H9 (cell line): Measurements from ENCODE around the gene IGF2R. TPM values are rescaled to one million over a fixed set of nuclear protein-coding genes. Genes with fewer than 3 reads are reported as not detected.

Experiments used
- DNase-seq: peaks from one replicate; pipeline ENCODE4 v3.0.0-alpha.2; 2017
- H2AFZ ChIP-seq: one replicate; pipeline ENCODE4 v1.6.1; 2013; ENCODE audit warnings: mild to moderate bottlenecking, low read length, control low read depth, moderate library complexity
- H2AK5ac ChIP-seq: 2 replicates; pipeline ENCODE4 v1.6.1; 2013; ENCODE audit warnings: low read length, control low read depth, mixed read lengths; ENCODE audit not compliant: insufficient read length
- H2BK120ac ChIP-seq: one replicate; pipeline ENCODE4 v1.6.1; 2013; ENCODE audit warnings: low read depth, mild to moderate bottlenecking, low read length, control low read depth, inconsistent platforms; ENCODE audit not compliant: poor library complexity, severe bottlenecking
- H2BK12ac ChIP-seq: 2 replicates; pipeline ENCODE4 v1.6.1; 2013; ENCODE audit warnings: low read length, control low read depth, mixed read lengths, low read depth; ENCODE audit not compliant: insufficient read length
- H2BK15ac ChIP-seq: 2 replicates; pipeline ENCODE4 v1.6.1; 2013; ENCODE audit warnings: low read depth, low read length, control low read depth
- H2BK20ac ChIP-seq: one replicate; pipeline ENCODE4 v1.6.1; 2013; ENCODE audit warnings: low read depth, mild to moderate bottlenecking, low read length, control low read depth, inconsistent platforms; ENCODE audit not compliant: poor library complexity, severe bottlenecking
- H2BK5ac ChIP-seq: 2 replicates; pipeline ENCODE4 v1.6.1; 2013; ENCODE audit warnings: low read length, control low read depth, mixed read lengths; ENCODE audit not compliant: insufficient read length
- H3K14ac ChIP-seq: 2 replicates; pipeline ENCODE4 v1.6.1; 2013; ENCODE audit warnings: low read length, control low read depth; ENCODE audit not compliant: insufficient read depth
- H3K18ac ChIP-seq: 2 replicates; pipeline ENCODE4 v1.6.1; 2013; ENCODE audit warnings: low read depth, mild to moderate bottlenecking, mixed read lengths, low read length, control low read depth; ENCODE audit not compliant: insufficient read length
- H3K23ac ChIP-seq: 2 replicates; pipeline ENCODE4 v1.6.1; 2013; ENCODE audit warnings: low read length, control low read depth, mixed read lengths, low read depth; ENCODE audit not compliant: insufficient read length
- H3K23me2 ChIP-seq: 2 replicates; pipeline ENCODE4 v1.6.1; 2013; ENCODE audit warnings: low read depth, mild to moderate bottlenecking, mixed read lengths, low read length, control low read depth; ENCODE audit not compliant: insufficient read length, poor library complexity, severe bottlenecking
- H3K27ac ChIP-seq: 2 replicates; pipeline ENCODE4 v1.5.1; 2013; ENCODE audit warnings: low read length, control low read depth, mixed read lengths, low read depth; ENCODE audit not compliant: insufficient read length
- H3K27me3 ChIP-seq: 2 replicates; pipeline ENCODE4 v1.6.1; 2013; ENCODE audit warnings: low read length, control low read depth, inconsistent platforms; ENCODE audit not compliant: insufficient read depth
- H3K4ac ChIP-seq: 2 replicates; pipeline ENCODE4 v1.6.1; 2013; ENCODE audit warnings: low read depth, mild to moderate bottlenecking, control low read depth, inconsistent platforms, low read length, moderate library complexity
- H3K4me1 ChIP-seq: 2 replicates; pipeline ENCODE4 v1.6.1; 2013; ENCODE audit warnings: low read length, control low read depth, inconsistent platforms; ENCODE audit not compliant: insufficient read depth
- H3K4me2 ChIP-seq: 2 replicates; pipeline ENCODE4 v1.6.1; 2013; ENCODE audit warnings: low read length, control low read depth, mixed read lengths; ENCODE audit not compliant: insufficient read length, insufficient read depth
- H3K56ac ChIP-seq: 2 replicates; pipeline ENCODE4 v1.6.1; 2013; ENCODE audit warnings: low read depth, mild to moderate bottlenecking, mixed read lengths, low read length, control low read depth; ENCODE audit not compliant: insufficient read length
- H3K79me1 ChIP-seq: 2 replicates; pipeline ENCODE4 v1.6.1; 2013; ENCODE audit warnings: low read depth, mild to moderate bottlenecking, moderate library complexity, low read length, control low read depth, inconsistent platforms; ENCODE audit not compliant: insufficient read depth, poor library complexity, severe bottlenecking
- H3K79me2 ChIP-seq: 2 replicates; pipeline ENCODE4 v1.6.1; 2013; ENCODE audit warnings: low read length, control low read depth, inconsistent platforms; ENCODE audit not compliant: insufficient read depth
- H3K9ac ChIP-seq: 2 replicates; pipeline ENCODE4 v1.6.1; 2013; ENCODE audit warnings: low read length, control low read depth, mixed read lengths; ENCODE audit not compliant: insufficient read length; ENCODE audit errors: extremely low read depth
- H3K9me3 ChIP-seq: one replicate; pipeline ENCODE4 v1.6.1; 2013; ENCODE audit warnings: low read depth, low read length, inconsistent platforms; ENCODE audit not compliant: control insufficient read depth
- H3T11ph ChIP-seq: one replicate; pipeline ENCODE4 v1.6.1; 2013; ENCODE audit warnings: mild to moderate bottlenecking, low read length, control low read depth, inconsistent platforms
- H4K20me1 ChIP-seq: one replicate; pipeline ENCODE4 v1.6.1; 2013; ENCODE audit not compliant: control insufficient read depth, insufficient read length, insufficient read depth
- H4K5ac ChIP-seq: 2 replicates; pipeline ENCODE4 v1.6.1; 2013; ENCODE audit warnings: low read depth, mild to moderate bottlenecking, mixed read lengths, low read length, control low read depth; ENCODE audit not compliant: insufficient read length
- H4K8ac ChIP-seq: replicated peaks from 2 replicates; pipeline ENCODE4 v1.6.1; 2013; ENCODE audit warnings: low read length, control low read depth, mixed read lengths, low read depth; ENCODE audit not compliant: insufficient read length
- H4K91ac ChIP-seq: 2 replicates; pipeline ENCODE4 v1.6.1; 2013; ENCODE audit warnings: low read depth, mild to moderate bottlenecking, moderate library complexity, mixed read lengths, low read length, control low read depth; ENCODE audit not compliant: insufficient read length
- H3K27ac Mint-ChIP-seq, 3 experiments: 2 replicates in 2 of 3; 3 replicates in 1 of 3; pipeline ENCODE4 v1.8.0; 2020 to 2021; ENCODE audit warnings: mixed read lengths in 3 of 3, mild to moderate bottlenecking in 1 of 3, moderate library complexity in 1 of 3
- H3K27me3 Mint-ChIP-seq: 2 replicates; pipeline ENCODE4 v1.8.0; 2021; ENCODE audit warnings: low read depth, mild to moderate bottlenecking, moderate library complexity, mixed read lengths
- H3K36me3 Mint-ChIP-seq, 3 experiments: 2 replicates in 2 of 3; 3 replicates in 1 of 3; pipeline ENCODE4 v1.8.0; 2020 to 2021; ENCODE audit warnings: low read depth in 3 of 3, mixed read lengths in 3 of 3; ENCODE audit not compliant: insufficient read depth in 1 of 3
- H3K4me1 Mint-ChIP-seq, 2 experiments: 2 replicates each; pipeline ENCODE4 v1.8.0; 2020; ENCODE audit warnings: mixed read lengths in 2 of 2
- H3K4me3 Mint-ChIP-seq, 2 experiments: 2 replicates in 1 of 2; 3 replicates in 1 of 2; pipeline ENCODE4 v1.8.0; 2020 to 2021; ENCODE audit warnings: mild to moderate bottlenecking in 2 of 2, mixed read lengths in 2 of 2, moderate library complexity in 1 of 2
- H3K9me3 Mint-ChIP-seq, 2 experiments: 2 replicates in 1 of 2; 3 replicates in 1 of 2; pipeline ENCODE4 v1.8.0; 2020; ENCODE audit warnings: mild to moderate bottlenecking in 2 of 2, mixed read lengths in 2 of 2, moderate library complexity in 1 of 2
- CTCF ChIP-seq: fragments of 200-600 bp; sonication (generic); conservative IDR thresholded peaks from 3 replicates; pipeline ENCODE4 v1.8.0; 2021; ENCODE audit warnings: antibody characterized with exemption, mild to moderate bottlenecking
- WGBS: extraction: QIAGEN DNeasy Blood & Tissue Kit; methylation state at CpG from one replicate; pipeline ENCODE4 v1.1.7; 2013; ENCODE audit warnings: missing lambda C conversion rate, low lambda C conversion rate, mixed read lengths; ENCODE audit not compliant: insufficient read length; ENCODE audit errors: extremely low coverage; 5-methylcytosine and 5-hydroxymethylcytosine counted together
- total RNA-seq: library from RNA; stranded (reverse); gene quantifications from 2 replicates; pipeline ENCODE4 v1.2.1, GENCODE V29; 2021

The IGF2R gene
- total RNA-seq, 1 experiment from 2014 or later = 66.7 TPM

- peaks cover 7% of the 10 kb centered on the region; the same call in 1 of the 2 replicates for H3K4me1 ChIP-seq
- no peak overlapping the region for H3K4me2 ChIP-seq
- no peaks in the 10 kb centered on the region; a peak in 2 of 7 replicates for H3K36me3 Mint-ChIP-seq
- H3K18ac ChIP-seq = no peak overlapping the region
- no peaks in the 10 kb centered on the region for H3K9me3 ChIP-seq
- H3K27ac Mint-ChIP-seq = no peak overlapping the region
- H2BK120ac ChIP-seq = no peak overlapping the region
- no peaks in the 10 kb centered on the region for H3K79me1 ChIP-seq
- H3K79me2 ChIP-seq = peaks cover 41% of the 10 kb centered on the region; the same call in 1 of the 2 replicates
- H4K91ac ChIP-seq = no peak overlapping the region
- H4K5ac ChIP-seq = no peak overlapping the region
- no peak for TF ChIP-seq CTCF
- no peak overlapping the region for H3K14ac ChIP-seq
- 100% methylated on average over 1 of the region's 12 CpGs for WGBS
- H3K27me3 Mint-ChIP-seq = peaks cover 8% of the 10 kb centered on the region
- H3K9me3 Mint-ChIP-seq = no peaks in the 10 kb centered on the region
- H4K20me1 ChIP-seq = no peaks in the 10 kb centered on the region
- H2AK5ac ChIP-seq = no peak overlapping the region
- H3K27me3 ChIP-seq = no peaks in the 10 kb centered on the region
- H2AFZ ChIP-seq = no peak overlapping the region
- no peak overlapping the region for H3T11ph ChIP-seq
- H2BK5ac ChIP-seq = no peak overlapping the region
- peaks cover 49 to 56% of the 10 kb centered on the region in 2 experiments for H3K4me1 Mint-ChIP-seq
- H2BK15ac ChIP-seq = no peak overlapping the region
- no peak overlapping the region for H3K27ac ChIP-seq
- H2BK12ac ChIP-seq = no peak overlapping the region
- H3K4ac ChIP-seq = no peak overlapping the region
- no peak overlapping the region for H2BK20ac ChIP-seq
- peaks cover 3% of the 10 kb centered on the region for H3K23me2 ChIP-seq
- no peak overlapping the region for H3K23ac ChIP-seq
- H4K8ac ChIP-seq = no peak overlapping the region
- H3K9ac ChIP-seq = peak overlapping the region; percentile 7
- peak overlapping the region; percentile 28 to 80; a peak in 3 of 5 replicates for H3K4me3 Mint-ChIP-seq
- no peak for DNase-seq
- H3K56ac ChIP-seq = no peak overlapping the region
Observed at GRCh38 chr6:159971341-159972178, 2.7 kb downstream of the IGF2R start.
